HG03460 (cell line): ENCODE data around the gene BRMS1L.
A peak's percentile ranks its signal among the peaks of the same experiment; 100 is the strongest.
"Not testable (repeated sequence)": the region's sequence is repeated elsewhere in the genome, so short reads cannot be mapped to it uniquely, and the experiment has no call there.

Experiments
- ATAC-seq: cut with Tn5 transposase; IDR thresholded peaks from one replicate; pipeline ENCODE4 v1.9.1; 2021; ENCODE audit not compliant: unreplicated experiment

The BRMS1L gene

GRCh38 chr14:35821564-35822411, 4.3 kb upstream of the BRMS1L start:
- ATAC-seq: no peak

GRCh38 chr14:35822501-35822900, 3.6 kb upstream of the BRMS1L start:
- no peak for ATAC-seq

GRCh38 chr14:35824446-35825165, 1.5 kb upstream of the BRMS1L start:
- not testable (repeated sequence) for ATAC-seq

GRCh38 chr14:35825968-35826217, 245 bp upstream of the BRMS1L start:
- ATAC-seq: no peak

- no peak for ATAC-seq
Measured at GRCh38 chr14:35826952-35827416, 846 bp downstream of the BRMS1L start.

- no peak for ATAC-seq
Measured at GRCh38 chr14:35827678-35828472, 1.7 kb downstream of the BRMS1L start.

- no peak for ATAC-seq
Measured at GRCh38 chr14:35829449-35829848, 3.3 kb downstream of the BRMS1L start.

- no peak for ATAC-seq
Measured at GRCh38 chr14:35835208-35835982, 9.3 kb downstream of the BRMS1L start.

- ATAC-seq: not testable (repeated sequence)
Measured at GRCh38 chr14:35841704-35842103, 15.6 kb downstream of the BRMS1L start.

GRCh38 chr14:35842245-35842644, 16.1 kb downstream of the BRMS1L start:
- not testable (repeated sequence) for ATAC-seq

- ATAC-seq: no peak
Measured at GRCh38 chr14:35844494-35844893, 18.4 kb downstream of the BRMS1L start.

- ATAC-seq: no peak
Measured at GRCh38 chr14:35847636-35848035, 21.5 kb downstream of the BRMS1L start.

- no peak for ATAC-seq
Measured at GRCh38 chr14:35849122-35849521, 23.0 kb downstream of the BRMS1L start.

GRCh38 chr14:35851823-35852222, 25.7 kb downstream of the BRMS1L start:
- ATAC-seq: no peak

- no peak for ATAC-seq
Measured at GRCh38 chr14:35853225-35853624, 27.1 kb downstream of the BRMS1L start.

- no peak for ATAC-seq
Measured at GRCh38 chr14:35854696-35855270, 28.6 kb downstream of the BRMS1L start.

- peak; percentile 97 for ATAC-seq
Measured at GRCh38 chr14:35855876-35856481, 29.8 kb downstream of the BRMS1L start.

- no peak for ATAC-seq
Measured at GRCh38 chr14:35858521-35859209, 32.5 kb downstream of the BRMS1L start.

- ATAC-seq: peak; percentile 73
Measured at GRCh38 chr14:35861204-35861868, 35.2 kb downstream of the BRMS1L start.
